Mesenchymal stem cell (in vitro differentiated cells and primary cell): ENCODE measurements around the gene CCDC3.

Experiments used
- DNase-seq: peaks from one replicate; pipeline ENCODE4 v3.0.0-alpha.2; 2013
- H2AFZ ChIP-seq: one replicate; pipeline ENCODE4 v1.6.1; 2013; ENCODE audit warnings: low read depth, mild to moderate bottlenecking, control low read depth, inconsistent platforms, low read length, moderate library complexity
- H2AK5ac ChIP-seq: 2 replicates; pipeline ENCODE4 v1.6.1; 2013; ENCODE audit warnings: low read length, moderate library complexity, mild to moderate bottlenecking, inconsistent platforms; ENCODE audit not compliant: severe bottlenecking
- H2BK120ac ChIP-seq: one replicate; pipeline ENCODE4 v1.6.1; 2013; ENCODE audit warnings: low read depth, mild to moderate bottlenecking, inconsistent platforms, low read length, moderate library complexity
- H2BK12ac ChIP-seq, 2 experiments: one replicate each; pipeline ENCODE4 v1.6.1; 2013; ENCODE audit warnings: inconsistent platforms in 2 of 2, low read length in 2 of 2, mild to moderate bottlenecking in 2 of 2, moderate library complexity in 2 of 2, control low read depth in 1 of 2
- H2BK15ac ChIP-seq: one replicate; pipeline ENCODE4 v1.6.1; 2013; ENCODE audit warnings: mild to moderate bottlenecking, low read depth, inconsistent platforms; ENCODE audit not compliant: poor library complexity, severe bottlenecking
- H2BK5ac ChIP-seq: 2 replicates; pipeline ENCODE4 v1.6.1; 2013; ENCODE audit warnings: low read depth, mild to moderate bottlenecking, low read length, control low read depth, inconsistent platforms; ENCODE audit not compliant: poor library complexity, severe bottlenecking
- H3K14ac ChIP-seq, 2 experiments: one replicate each; pipeline ENCODE4 v1.6.1; 2013; ENCODE audit warnings: inconsistent platforms in 2 of 2, low read length in 2 of 2, control low read depth in 1 of 2, mild to moderate bottlenecking in 1 of 2, moderate library complexity in 1 of 2
- H3K18ac ChIP-seq, 2 experiments: one replicate each; pipeline ENCODE4 v1.6.1; 2013; ENCODE audit warnings: inconsistent platforms in 2 of 2, low read length in 2 of 2, control low read depth in 1 of 2, low read depth in 1 of 2, mild to moderate bottlenecking in 1 of 2
- H3K23ac ChIP-seq, 2 experiments: one replicate each; pipeline ENCODE4 v1.6.1; 2013; ENCODE audit warnings: inconsistent platforms in 2 of 2, low read length in 2 of 2, mild to moderate bottlenecking in 2 of 2, moderate library complexity in 2 of 2, control low read depth in 1 of 2
- H3K27ac ChIP-seq: 2 replicates; pipeline ENCODE4 v1.5.1; 2013; ENCODE audit warnings: mild to moderate bottlenecking, moderate library complexity, low read length, control low read depth, inconsistent platforms; ENCODE audit not compliant: poor library complexity, severe bottlenecking
- H3K27me3 ChIP-seq, 2 experiments: 2 replicates each; pipeline versions ENCODE4 v1.6.1 to v1.7.0; 2013; ENCODE audit warnings: low read length in 2 of 2, mild to moderate bottlenecking in 2 of 2, moderate library complexity in 2 of 2, control low read depth in 1 of 2, inconsistent platforms in 1 of 2; ENCODE audit not compliant: control insufficient read depth in 1 of 2, insufficient read depth in 1 of 2
- H3K36me3 ChIP-seq, 2 experiments: 2 replicates each; pipeline versions ENCODE4 v1.6.1 to v1.7.0; 2013; ENCODE audit warnings: low read length in 2 of 2, control low read depth in 1 of 2, inconsistent platforms in 1 of 2, low read depth in 1 of 2, mild to moderate bottlenecking in 1 of 2; ENCODE audit not compliant: insufficient read depth in 2 of 2, control insufficient read depth in 1 of 2
- H3K4ac ChIP-seq, 2 experiments: one replicate each; pipeline ENCODE4 v1.6.1; 2013; ENCODE audit warnings: inconsistent platforms in 2 of 2, low read length in 2 of 2, mild to moderate bottlenecking in 2 of 2, moderate library complexity in 2 of 2, control low read depth in 1 of 2, low read depth in 1 of 2
- H3K4me1 ChIP-seq: 2 replicates; pipeline ENCODE4 v1.6.1; 2013; ENCODE audit warnings: low read depth, low read length, control low read depth; ENCODE audit not compliant: control insufficient read depth, insufficient read depth
- H3K4me2 ChIP-seq: 2 replicates; pipeline ENCODE4 v1.6.1; 2013; ENCODE audit warnings: low read length, mild to moderate bottlenecking, inconsistent platforms; ENCODE audit not compliant: poor library complexity, severe bottlenecking
- H3K4me3 ChIP-seq, 2 experiments: 2 replicates each; pipeline versions ENCODE4 v1.5.1 to v1.7.0; 2013; ENCODE audit warnings: low read length in 2 of 2, mild to moderate bottlenecking in 2 of 2, control low read depth in 1 of 2, low read depth in 1 of 2; ENCODE audit not compliant: insufficient read depth in 1 of 2
- H3K79me1 ChIP-seq: replicated peaks from 2 replicates; pipeline ENCODE4 v1.6.1; 2013; ENCODE audit warnings: mild to moderate bottlenecking, control low read depth, low read length, inconsistent platforms; ENCODE audit not compliant: poor library complexity, severe bottlenecking
- H3K9ac ChIP-seq: 2 replicates; pipeline ENCODE4 v1.7.0; 2013; ENCODE audit warnings: mild to moderate bottlenecking, low read length, moderate library complexity
- H3K9me3 ChIP-seq: 2 replicates; pipeline ENCODE4 v1.7.0; 2013; ENCODE audit warnings: mild to moderate bottlenecking, low read length; ENCODE audit not compliant: control insufficient read depth
- H4K8ac ChIP-seq: one replicate; pipeline ENCODE4 v1.6.1; 2013; ENCODE audit warnings: inconsistent platforms, mild to moderate bottlenecking, low read length, moderate library complexity
- H4K91ac ChIP-seq: one replicate; pipeline ENCODE4 v1.6.1; 2013; ENCODE audit warnings: mild to moderate bottlenecking, low read length, inconsistent platforms
- whole genome bisulfite sequencing: methylation state at CpG from one replicate; pipeline ENCODE4 v1.1.7; 2013; ENCODE audit warnings: mixed read lengths; 5-methylcytosine and 5-hydroxymethylcytosine counted together

Gene CCDC3

GRCh38 chr10:12943425-12943824 lies 58.1 kb downstream of the CCDC3 start:
- no peak overlapping the region for H2BK120ac ChIP-seq
- no peak overlapping the region for H2BK12ac ChIP-seq
- H3K27me3 ChIP-seq, result peaks cover 0 to 13% of the 10 kb centered on the region in 2 experiments
- H3K36me3 ChIP-seq, result no peaks in the 10 kb centered on the region
- H3K27ac ChIP-seq, result no peak overlapping the region
- H3K9me3 ChIP-seq, result no peaks in the 10 kb centered on the region
- H3K4me2 ChIP-seq, result no peak overlapping the region
- H3K4me1 ChIP-seq, result no peaks in the 10 kb centered on the region
- no peaks in the 10 kb centered on the region for H3K79me1 ChIP-seq
- no peak overlapping the region for H2AFZ ChIP-seq
- no peak for DNase-seq
- 83% methylated on average over 5 of the region's 5 CpGs for WGBS
- no peak overlapping the region for H3K14ac ChIP-seq
- H3K23ac ChIP-seq, result no peak overlapping the region
- H3K18ac ChIP-seq, result no peak overlapping the region
- H4K91ac ChIP-seq, result no peak overlapping the region
- no peak overlapping the region for H2BK15ac ChIP-seq
- no peak overlapping the region for H2BK5ac ChIP-seq
- H3K9ac ChIP-seq, result no peak overlapping the region
- H3K4me3 ChIP-seq, result no peak overlapping the region
- H2AK5ac ChIP-seq, result no peak overlapping the region
- no peak overlapping the region for H4K8ac ChIP-seq
- H3K4ac ChIP-seq, result no peak overlapping the region

- H3K14ac ChIP-seq, result no peak overlapping the region
- H3K23ac ChIP-seq, result no peak overlapping the region
- no peak overlapping the region for H2BK15ac ChIP-seq
- no peak overlapping the region for H2BK12ac ChIP-seq
- H2AFZ ChIP-seq, result no peak overlapping the region
- no peak overlapping the region for H4K8ac ChIP-seq
- no peak overlapping the region for H4K91ac ChIP-seq
- no peaks in the 10 kb centered on the region for H3K4me1 ChIP-seq
- no peak overlapping the region for H3K4ac ChIP-seq
- no peak overlapping the region for H3K4me2 ChIP-seq
- H3K18ac ChIP-seq, result no peak overlapping the region
- H3K9ac ChIP-seq, result no peak overlapping the region
- no peak overlapping the region for H3K4me3 ChIP-seq
- H3K79me1 ChIP-seq, result no peaks in the 10 kb centered on the region
- H2AK5ac ChIP-seq, result no peak overlapping the region
- H2BK120ac ChIP-seq, result no peak overlapping the region
- no peaks in the 10 kb centered on the region for H3K9me3 ChIP-seq
- H2BK5ac ChIP-seq, result no peak overlapping the region
- H3K27ac ChIP-seq, result no peak overlapping the region
- H3K27me3 ChIP-seq, result peaks cover 0 to 14% of the 10 kb centered on the region in 2 experiments
- no peak for DNase-seq
- WGBS, result no CpG with 5 or more reads among the region's 1 CpG
- H3K36me3 ChIP-seq, result no peaks in the 10 kb centered on the region
Measured at GRCh38 chr10:12941966-12942365, 59.5 kb downstream of the CCDC3 start.

GRCh38 chr10:12940791-12941190 lies 60.7 kb downstream of the CCDC3 start:
- Histone ChIP-seq H3K18ac (peak overlapping the region in 1 of 2 experiments; percentile 24), H3K9me3 (no peaks in the 10 kb centered on the region), H4K8ac (no peak overlapping the region), H3K14ac (no peak overlapping the region), H2BK5ac (no peak overlapping the region), H3K4me2 (no peak overlapping the region), H3K4me3 (no peak overlapping the region), H3K4ac (no peak overlapping the region), H4K91ac (no peak overlapping the region), H2AFZ (no peak overlapping the region), H3K4me1 (no peaks in the 10 kb centered on the region), H3K9ac (no peak overlapping the region), H3K27ac (no peak overlapping the region), H3K23ac (no peak overlapping the region), H2AK5ac (no peak overlapping the region), H3K36me3 (no peaks in the 10 kb centered on the region), H3K79me1 (no peaks in the 10 kb centered on the region), H2BK15ac (no peak overlapping the region), H2BK120ac (no peak overlapping the region), H3K27me3 (peaks cover 0 to 14% of the 10 kb centered on the region in 2 experiments), H2BK12ac (peak overlapping the region in 1 of 2 experiments; percentile 32)
- WGBS, result 66% methylated on average over 5 of the region's 5 CpGs
- no peak for DNase-seq

- H3K79me1 ChIP-seq, result no peaks in the 10 kb centered on the region
- H3K4me1 ChIP-seq, result no peaks in the 10 kb centered on the region
- DNase-seq, result no peak
- 74% methylated on average over 4 of the region's 4 CpGs for WGBS
- H2AK5ac ChIP-seq, result no peak overlapping the region
- H3K27me3 ChIP-seq, result peaks cover 0 to 14% of the 10 kb centered on the region in 2 experiments
- no peak overlapping the region for H3K4me2 ChIP-seq
- H3K4ac ChIP-seq, result no peak overlapping the region
- H3K9ac ChIP-seq, result no peak overlapping the region
- H2BK5ac ChIP-seq, result no peak overlapping the region
- H2BK120ac ChIP-seq, result no peak overlapping the region
- no peak overlapping the region for H2BK12ac ChIP-seq
- H3K9me3 ChIP-seq, result no peaks in the 10 kb centered on the region
- no peak overlapping the region for H3K4me3 ChIP-seq
- H3K14ac ChIP-seq, result no peak overlapping the region
- no peak overlapping the region for H4K8ac ChIP-seq
- no peak overlapping the region for H3K23ac ChIP-seq
- H3K18ac ChIP-seq, result no peak overlapping the region
- H2BK15ac ChIP-seq, result no peak overlapping the region
- no peak overlapping the region for H3K27ac ChIP-seq
- no peak overlapping the region for H2AFZ ChIP-seq
- H4K91ac ChIP-seq, result no peak overlapping the region
- H3K36me3 ChIP-seq, result no peaks in the 10 kb centered on the region
Measured at GRCh38 chr10:12938271-12938670, 63.2 kb downstream of the CCDC3 start.
